ENCODE results near the gene STARD5.

GRCh38 chr15:81294516-81294880 is 29.4 kb downstream of the STARD5 start:
- TF ChIP-seq ATF3 (IDR thresholded peaks at IDR 0.05): no peak
- TF ChIP-seq EGR1 (IDR thresholded peaks at IDR 0.05; ENCODE audit: low read depth in 2 of 2): no peak
